ENCODE results near the gene RPS28.
"Not testable (repeated sequence)": the region's sequence is repeated elsewhere in the genome, so short reads cannot be mapped to it uniquely, and the experiment has no call there.

Gene RPS28

DNA sequence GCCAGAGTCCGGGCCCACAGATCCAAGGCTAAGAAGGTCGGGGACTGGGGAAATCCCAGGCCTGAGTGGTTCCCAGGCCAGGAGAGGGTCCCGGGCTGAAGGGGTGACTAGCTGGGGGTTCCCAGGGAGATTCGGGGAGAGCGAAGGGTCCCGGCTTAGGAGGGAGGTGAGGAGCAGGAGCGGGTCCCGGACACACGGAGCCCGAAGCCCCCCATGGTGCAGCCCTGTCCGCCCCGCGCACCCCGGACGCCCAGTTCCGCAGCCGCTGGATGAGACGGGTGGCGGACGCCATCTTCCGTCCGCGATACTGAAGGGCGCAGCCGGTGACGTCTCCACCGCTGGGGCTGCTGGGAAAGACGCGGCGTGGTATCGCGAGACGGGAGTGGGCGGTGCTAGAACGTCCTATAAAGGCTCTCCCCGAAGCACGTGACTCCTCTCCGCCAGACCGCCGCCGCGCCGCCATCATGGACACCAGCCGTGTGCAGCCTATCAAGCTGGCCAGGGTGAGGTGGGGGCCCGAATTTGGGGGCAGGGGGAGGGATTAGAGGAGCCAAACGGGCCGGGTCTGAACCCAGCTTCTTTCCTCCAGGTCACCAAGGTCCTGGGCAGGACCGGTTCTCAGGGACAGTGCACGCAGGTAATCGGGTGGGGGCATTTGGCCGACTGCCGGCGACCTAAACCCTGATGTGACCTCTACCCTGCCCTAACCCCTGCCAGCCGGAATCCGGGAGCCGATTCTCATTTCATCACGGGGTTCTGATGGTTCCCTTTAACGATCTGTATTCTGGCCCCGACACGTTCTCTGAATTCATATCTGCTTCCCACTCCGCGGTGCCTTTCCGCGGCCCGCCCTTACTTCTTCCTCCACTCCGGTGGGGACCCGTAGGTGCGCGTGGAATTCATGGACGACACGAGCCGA lies at the start of gene RPS28, which contains the start of gene NDUFA7:
RPS28 (plus strand) TSS at position 430 of the 919 bp plus-strand sequence; CDS start at position 465, 35 bp downstream.
NDUFA7 (minus strand) TSS at position 309 of the 919 bp plus-strand sequence; CDS start at position 292, 17 bp downstream.
- peak; percentile 98 for DNase-seq

DNA sequence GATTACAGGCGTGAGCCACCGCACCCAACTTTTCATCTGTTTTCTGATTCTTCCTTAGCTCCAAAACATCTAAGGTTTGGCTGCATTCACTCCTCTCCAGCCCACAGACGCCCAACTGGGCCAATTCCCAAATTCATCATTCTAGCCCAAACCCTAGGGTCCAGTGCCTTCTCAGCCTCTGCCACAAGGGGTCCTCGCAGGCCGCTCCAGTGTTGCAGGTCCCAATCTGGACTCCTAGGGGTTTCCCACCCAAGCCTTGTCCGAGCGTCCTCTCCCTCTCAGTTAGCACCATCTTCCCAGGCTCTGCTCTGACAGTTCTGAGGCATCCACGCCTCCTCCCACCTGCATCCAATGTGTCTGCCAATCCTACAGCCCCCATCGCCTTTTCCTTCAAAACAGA lies 44.8 kb upstream of the RPS28 start:
- DNase-seq = not testable (repeated sequence)

DNA sequence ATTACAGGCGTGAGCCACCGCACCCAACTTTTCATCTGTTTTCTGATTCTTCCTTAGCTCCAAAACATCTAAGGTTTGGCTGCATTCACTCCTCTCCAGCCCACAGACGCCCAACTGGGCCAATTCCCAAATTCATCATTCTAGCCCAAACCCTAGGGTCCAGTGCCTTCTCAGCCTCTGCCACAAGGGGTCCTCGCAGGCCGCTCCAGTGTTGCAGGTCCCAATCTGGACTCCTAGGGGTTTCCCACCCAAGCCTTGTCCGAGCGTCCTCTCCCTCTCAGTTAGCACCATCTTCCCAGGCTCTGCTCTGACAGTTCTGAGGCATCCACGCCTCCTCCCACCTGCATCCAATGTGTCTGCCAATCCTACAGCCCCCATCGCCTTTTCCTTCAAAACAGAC lies 30.0 kb upstream of the RPS28 start:
- not testable (repeated sequence) for DNase-seq

DNA sequence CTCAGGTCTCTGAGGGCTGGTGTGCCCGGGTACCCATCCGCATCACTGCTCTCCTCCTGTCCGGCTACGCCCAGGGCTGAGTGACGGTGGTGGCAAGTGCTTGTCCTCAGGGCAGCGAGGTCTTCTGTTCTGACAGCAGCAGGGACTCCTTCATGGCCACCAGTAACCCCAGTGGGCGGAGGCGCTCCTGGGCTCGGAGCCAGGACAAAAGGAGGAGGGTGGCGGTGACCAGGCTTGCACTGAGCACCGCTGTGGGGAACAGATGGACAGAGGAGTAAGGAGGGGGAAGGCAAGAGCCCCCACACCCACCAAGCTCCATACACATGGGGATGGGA lies 19.0 kb upstream of the RPS28 start:
- DNase-seq = peak; percentile 59

DNA sequence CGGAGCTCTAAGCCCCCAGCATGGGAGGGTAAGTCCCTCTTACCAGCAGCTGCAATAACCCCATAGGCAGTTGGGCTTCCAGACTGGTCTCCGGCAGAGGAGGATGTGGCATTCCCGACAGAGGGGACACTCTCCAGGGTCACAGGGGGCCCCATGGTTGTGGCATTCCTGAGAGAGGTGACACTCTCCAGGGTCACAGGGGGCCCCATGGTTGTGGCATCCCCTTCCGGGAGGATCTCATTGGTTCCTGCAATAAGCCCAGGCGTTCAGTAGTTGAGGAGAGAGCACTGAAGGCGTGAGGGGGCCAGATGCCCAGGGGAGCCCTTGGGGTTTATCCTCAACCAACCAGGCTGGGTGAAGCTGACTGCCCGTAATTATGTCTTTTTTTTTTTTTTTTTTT lies 18.6 kb upstream of the RPS28 start:
- no peak for DNase-seq

DNA sequence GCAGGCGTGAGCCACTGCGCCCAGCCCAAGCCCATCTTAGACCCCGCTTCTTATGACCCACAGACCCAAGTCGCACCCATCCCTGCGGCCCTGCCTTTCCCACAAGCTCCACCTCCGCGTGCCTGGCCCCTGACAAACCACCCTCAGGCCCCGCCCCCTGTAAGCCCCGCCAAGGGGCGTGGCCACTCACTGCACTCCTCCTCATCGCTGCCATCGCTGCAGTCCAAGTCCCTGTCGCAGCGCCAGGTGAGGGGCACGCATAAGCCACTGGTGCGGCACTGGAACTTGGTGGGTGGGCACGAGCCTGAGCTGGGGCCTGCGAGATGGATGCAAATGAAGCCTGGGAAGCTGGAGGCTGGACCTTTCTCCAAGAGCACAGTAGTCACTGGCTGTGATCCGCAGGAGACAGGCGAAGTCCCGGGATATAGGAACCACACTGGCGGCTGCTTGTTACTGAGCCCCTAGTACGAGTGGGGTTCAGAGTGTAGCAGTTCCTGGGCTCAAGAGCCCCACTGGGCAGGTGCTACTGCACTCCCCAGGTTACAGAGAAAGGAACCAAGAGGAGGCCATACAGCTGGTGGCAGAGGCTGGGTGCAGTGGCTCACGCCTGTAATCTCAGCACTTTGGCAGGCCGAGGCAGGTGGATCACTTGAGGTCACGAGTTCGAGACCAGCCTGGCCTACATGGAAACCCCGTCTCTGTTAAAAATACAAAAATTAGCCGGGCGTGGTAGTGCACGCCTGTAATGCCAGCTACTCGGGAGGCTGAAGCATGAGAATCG lies 16.3 kb upstream of the RPS28 start:
- no peak for DNase-seq

DNA sequence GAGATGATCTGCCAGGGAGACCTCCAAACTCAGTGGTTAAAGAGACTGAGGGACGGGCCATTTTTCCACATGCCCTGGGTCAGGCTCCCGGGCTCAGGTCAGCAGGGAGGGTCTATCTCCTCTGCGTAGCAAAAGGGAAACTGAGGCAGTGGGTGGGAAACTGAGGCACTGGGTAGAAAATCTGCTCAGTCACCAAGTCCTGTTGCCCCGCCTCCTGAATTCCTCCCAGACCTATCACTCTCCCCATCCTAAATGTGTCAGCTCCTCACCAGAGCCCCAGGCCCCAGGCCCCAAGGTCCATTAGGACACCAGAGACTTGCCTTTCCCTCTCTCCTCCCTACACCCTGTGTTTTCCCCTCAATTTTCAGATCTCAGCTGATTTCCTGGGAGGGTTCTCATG lies 15.5 kb upstream of the RPS28 start:
- DNase-seq = no peak

DNA sequence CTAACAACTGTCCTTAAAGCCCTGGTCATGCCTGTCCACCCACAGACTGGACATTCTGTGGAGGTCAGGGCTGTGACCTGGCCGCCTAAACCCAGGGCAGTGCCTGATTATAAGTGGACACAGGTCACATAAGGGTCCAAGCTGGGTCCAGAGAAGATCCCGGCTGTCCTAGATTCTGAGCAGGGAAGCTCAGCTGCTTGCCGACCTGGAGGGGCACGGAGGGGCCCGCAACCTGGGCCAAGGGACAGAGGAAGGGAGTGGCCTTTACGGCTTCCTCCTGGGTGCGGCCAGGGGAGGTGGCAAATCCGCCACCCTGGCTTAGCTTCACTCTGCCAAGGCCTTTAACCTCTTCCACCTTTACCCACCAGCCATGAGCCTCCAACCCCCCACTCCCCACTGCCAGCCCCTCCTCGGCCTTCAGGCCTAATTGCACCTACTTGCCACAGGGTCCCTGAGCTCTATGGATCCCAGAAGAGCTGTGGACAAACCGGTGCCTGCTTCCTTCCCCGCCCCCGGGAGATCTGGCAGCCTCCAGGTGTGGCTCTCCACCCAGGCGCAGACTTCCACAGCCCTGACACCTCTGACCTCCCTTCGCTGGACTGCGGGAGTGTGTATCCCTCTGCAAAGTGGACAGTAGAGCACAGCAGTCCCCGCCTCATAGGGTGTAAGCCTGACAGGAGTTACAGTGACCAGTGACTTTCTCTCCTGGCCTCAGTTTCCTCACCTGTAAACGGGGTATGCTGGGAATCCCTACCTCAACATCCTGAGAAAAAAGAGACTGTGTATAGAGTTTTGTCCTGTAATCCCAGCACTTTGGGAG lies 14.9 kb upstream of the RPS28 start:
- DNase-seq = no peak

DNA sequence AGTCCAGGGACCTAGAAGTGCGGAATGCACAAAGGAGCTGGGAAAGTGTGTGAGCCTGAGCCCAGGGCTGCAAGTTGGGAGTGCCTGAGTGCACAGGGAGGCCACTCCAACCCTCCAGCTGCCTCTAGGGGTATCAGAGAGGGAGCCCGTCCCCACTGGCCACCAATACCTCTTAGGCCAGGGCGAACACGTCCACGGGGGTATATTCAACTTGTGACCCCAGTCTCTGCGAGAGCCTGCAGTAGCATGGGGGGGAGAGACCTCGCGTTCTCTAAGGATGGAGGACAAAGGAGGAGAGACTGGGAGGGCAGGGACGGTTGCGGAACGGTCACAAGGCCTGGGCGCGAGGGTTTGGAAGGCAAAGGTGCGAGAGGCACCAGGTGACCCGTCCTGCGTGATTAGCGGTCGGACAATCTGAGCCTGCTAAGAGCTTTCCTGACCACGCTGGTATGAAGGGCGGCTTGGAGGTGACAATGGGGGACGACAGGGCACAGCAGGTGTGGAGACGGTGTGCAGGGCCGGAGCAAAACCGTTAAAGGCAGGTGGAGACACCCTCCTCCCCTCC lies 13.8 kb upstream of the RPS28 start:
- DNase-seq = no peak

DNA sequence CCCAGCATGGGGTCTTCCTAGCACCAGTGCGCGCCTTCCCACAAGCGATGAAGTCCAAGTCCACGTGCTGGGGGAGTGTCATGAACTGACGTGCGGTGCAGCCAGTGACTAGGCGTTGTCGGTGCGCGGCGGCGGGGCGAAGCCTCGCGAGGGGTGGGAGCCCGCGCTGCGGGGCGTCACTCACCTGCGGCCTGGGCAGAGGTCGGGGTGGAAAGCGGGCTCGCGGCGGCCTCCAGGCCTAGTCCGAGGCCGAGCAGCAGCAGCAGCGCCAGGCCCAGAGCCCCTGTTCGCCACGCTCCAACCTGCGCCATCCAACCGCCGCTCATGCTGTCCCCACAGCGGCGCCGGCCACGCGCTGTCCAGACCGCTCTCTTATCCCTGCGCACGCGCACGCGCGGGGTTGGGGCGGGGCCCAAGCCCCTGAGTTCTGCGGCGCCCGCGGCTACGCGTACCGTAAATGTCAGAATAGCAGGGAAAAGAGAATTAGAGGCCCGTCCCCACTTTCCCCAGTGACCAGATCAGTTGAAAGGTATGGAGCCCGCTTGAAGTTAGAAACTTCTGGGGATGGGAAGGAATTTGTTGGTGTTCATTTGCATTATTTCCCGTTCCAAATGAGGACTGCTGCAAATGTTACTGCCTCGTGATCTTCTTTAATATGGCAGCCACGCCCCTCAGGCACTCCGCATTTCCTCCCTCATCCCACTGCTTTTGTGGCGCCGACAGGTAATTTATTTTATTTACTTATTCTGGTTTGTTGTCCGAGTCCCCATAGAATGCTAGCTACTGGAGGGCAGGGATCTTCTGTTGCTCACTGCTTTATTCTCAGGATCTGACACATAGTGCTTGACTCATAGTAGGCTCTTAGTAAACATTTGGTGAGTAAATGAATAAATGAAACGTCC lies 13.1 kb upstream of the RPS28 start, which contains the start of gene CD320:
CD320 (minus strand) TSS at position 394 of the 902 bp plus-strand sequence; CDS start at position 326, 68 bp downstream.
- DNase-seq = peak; percentile 93

DNA sequence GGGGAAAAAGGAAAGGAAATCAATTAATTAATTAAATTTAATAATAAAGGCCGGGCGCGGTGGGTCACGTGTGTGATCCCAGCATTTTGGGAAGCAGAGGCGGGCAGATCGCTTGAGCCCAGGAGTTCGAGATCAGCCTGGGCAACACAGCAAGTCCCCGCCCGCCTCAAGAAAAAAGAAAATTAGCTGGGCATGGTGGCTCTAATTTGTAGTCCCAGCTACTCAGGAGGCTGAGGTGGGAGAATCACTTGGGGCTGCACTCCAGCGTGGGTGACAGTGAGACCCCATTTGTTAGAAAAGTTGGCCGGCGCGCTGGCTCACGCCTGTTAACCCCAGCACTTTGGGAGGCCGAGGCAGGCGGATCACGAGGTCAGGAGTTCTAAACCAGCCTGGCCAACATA lies 12.4 kb upstream of the RPS28 start:
- DNase-seq = no peak

DNA sequence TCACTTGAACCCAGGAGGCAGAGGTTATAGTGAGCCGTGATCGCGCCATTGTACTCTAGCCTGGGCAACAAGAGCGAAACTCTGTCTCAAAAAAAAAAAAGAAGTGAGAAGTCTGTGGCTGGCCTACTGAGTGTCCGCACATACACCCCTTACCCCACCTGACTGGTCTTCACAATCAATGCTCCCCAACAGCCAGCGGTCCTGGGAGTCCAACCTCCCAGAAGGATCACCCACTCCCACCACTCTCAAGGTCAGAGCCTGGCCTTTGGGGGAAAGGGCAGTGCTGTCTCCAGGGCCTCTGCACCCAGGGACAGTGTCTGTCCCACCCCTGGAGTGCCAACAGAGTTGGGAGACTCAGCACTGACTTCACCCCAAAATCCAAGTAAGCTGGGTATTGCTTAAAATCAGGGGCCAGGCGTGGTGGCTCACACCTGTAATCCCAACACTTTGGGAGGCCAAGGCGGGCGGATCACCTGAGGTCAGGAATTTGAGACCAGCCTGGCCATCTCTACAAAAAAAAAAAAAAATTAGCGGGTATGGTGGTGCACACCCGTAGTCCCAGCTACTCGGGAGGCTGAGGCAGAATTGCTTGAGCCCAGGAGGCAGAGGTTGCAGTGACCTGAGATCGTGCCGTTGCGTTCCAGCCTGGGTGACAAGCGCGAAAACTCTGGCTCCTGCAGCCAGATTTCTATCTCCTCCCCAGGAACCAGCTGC lies 10.8 kb upstream of the RPS28 start:
- no peak for DNase-seq

DNA sequence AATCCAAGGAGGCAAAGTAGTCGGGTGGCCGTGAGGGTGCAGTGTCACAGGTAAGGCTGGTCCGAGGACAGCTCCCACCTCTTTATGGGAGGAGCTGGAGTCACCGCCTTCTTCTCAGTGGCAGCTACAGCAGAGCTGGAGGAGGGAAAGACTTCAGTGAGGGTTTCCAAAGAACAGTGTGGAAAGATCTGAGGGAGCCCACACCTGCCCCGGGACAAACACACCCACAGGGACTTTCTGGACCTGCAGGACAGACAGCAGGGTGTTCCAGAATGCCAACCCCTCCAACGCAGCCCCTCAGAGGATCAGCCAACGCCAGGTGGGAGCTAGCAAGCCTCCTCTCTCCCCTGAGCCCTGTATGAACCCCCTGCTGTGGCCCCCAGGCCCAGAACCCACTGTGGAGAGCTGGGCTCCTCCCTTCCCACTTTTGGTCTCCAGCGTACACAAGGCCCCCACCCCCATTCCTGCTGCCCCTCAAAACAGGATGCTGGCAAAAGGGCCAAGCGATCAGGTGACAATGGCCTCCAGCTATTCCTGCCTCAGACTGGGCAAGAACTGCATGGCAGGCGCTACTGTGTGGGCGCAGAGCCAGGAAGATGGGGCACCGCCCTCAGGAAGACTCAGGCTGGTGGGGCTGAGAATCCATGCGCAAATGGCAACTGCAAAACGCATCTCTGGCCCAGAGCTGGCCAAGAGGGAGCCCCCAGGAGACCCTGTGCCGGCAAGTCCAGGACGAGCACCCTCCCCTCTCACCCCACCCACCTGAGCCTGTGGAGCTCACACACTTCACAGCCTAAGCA lies 9.6 kb upstream of the RPS28 start:
- no peak for DNase-seq

DNA sequence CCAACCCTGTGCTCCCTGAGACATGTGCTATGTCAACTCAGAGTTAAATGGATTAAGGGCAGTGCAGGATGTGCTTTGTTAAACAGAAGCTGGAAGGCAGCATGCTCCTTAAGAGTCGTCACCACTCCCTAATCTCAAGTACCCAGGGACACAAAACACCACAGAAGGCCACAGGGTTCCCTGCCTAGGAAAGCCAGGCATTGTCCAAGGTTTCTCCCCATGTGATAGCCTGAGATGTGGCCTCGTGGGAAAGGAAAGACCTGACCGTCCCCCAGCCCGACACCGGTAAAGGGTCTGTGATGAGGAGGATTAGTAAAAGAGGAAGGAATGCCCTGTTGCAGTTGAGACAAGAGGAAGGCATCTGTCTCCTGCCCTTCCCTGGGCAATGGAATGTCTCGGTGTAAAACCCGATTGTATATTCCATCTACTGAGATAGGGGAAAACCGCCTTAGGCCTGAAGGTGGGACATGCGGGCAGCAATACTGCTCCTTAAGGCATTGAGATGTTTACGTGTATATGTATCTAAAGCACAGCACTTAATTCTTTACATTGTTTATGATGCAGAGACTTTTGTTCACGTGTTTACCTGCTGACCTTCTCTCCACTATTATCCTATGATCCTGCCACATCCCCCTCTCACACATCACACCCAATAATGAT lies 6.2 kb upstream of the RPS28 start:
- not testable (repeated sequence) for DNase-seq

DNA sequence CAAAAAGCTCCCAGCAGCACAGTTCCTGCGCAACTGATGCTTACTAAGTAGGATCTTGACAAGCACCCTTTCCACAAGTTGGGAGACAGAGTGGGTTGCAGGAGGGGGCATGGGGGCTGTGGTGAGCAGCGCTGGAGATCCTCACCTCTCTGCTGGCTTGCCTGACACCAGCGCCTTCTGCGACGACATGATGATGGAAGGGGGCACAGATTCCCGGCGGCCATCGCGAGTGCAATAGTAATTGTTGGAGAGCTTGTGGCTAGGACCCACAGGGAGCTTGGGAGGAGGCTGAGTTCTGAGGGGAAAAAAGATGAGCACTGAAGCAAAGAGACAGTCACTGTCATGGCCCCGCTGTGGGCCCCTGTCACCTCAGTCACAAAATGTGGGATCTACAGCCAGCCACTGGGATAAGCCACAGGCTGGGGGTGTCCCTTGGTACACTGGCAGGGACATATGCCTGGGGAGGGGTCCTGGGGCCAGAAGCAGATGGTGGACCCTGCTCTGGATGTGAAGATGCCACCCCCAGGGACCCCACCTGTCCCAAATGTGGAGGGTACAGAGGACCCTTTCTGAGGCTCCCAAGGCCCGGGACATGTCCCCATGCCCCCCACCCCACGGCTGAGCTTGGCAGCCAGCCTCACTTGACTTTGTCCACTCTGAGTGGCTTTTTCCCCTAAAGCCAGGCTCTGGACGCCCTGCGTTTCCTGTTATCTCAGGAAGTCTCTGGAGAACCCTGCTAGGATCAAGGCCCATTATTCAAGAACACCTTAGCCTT lies 4.8 kb upstream of the RPS28 start:
- no peak for DNase-seq

DNA sequence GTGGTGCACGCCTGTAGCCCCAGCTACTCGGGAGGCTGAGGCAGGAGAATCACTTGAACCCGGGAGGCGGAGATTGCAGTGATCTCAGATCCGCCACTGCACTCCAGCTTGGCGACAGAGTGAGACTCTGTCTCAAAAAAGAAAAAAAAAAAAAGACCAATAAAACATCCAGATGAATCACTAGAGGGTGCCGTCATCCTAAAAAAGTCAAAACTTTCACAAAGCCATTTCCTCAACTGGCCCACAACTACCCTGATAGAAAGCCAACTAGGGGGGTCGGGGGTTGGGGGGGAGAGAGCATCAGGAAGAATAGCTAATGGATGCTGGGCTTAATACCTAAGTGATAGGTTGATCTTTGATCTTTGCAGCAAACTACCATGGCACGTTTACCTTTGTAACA lies 2.5 kb upstream of the RPS28 start:
- not testable (repeated sequence) for DNase-seq

DNA sequence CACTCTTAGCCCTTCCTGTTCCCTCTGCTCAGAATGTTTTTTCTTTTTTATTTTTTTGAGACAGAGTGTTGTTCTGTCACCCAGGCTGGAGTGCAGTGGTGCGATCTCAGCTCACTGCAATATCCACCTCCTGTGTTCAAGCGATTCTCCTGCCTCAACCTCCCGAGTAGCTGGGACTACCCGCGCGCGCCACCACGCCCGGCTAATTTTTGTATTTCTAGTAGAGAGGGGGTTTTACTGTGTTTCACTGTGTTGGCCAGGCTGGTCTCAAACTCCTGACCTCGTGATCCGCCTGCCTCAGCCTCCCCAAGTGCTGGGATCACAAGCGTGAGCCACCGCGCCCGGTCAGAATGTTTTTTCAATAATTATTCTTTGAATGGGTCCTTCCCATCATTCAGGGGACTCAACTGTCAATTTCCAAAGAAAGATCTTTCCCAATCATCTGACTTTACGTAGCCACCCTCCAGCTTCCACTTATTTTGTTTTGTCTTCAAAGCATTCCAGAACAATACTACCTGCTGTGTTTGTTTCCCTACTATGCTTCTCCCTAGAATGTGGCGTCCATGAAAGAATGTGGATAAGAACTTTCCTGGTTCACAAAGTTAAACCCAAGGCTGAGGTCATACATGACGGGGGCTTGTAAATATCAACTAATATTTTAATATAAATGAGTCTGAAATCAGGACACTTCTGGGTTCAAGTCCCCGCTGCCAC lies 1.3 kb upstream of the RPS28 start:
- no peak for DNase-seq

DNA sequence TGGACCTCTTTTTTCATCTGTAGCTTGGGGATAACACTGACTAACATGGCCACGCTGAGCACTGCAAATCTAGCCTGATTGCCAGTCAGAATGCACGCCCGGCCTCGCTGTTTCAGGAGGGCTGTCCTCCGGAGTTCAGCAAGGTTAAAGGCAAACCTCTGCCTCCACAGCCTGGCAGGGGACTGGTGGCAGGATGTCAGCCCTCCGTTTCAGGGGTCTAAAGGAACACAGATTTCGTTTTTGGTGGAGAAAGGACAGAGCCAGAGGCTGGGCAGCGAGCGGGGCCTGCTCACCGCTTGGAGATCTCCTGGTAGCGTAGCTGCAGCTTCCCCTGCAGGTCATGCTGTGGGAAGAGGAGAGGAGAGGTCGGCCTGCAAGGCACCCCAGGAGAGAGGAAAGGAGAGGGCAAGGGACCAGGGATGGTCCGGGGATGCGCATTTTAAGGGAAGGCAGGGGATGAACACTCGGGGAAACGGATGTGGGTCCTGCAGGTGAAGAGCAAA lies 681 bp upstream of the RPS28 start:
- no peak for DNase-seq
